GM18907 (cell line): Measurements from ENCODE around the gene OPA1.
"Not testable (repeated sequence)": the region's sequence is repeated elsewhere in the genome, so short reads cannot be mapped to it uniquely, and the experiment has no call there.

Experiments
- ATAC-seq: cut with Tn5 transposase; IDR thresholded peaks from one replicate; pipeline ENCODE4 v1.9.1; 2021; ENCODE audit warnings: mild to moderate bottlenecking, moderate library complexity; ENCODE audit not compliant: unreplicated experiment

OPA1 gene

GRCh38 chr3:193589616-193590015, 3.4 kb upstream of the OPA1 start:
- ATAC-seq, result no peak

- no peak for ATAC-seq
Measured at GRCh38 chr3:193590088-193590856, 2.7 kb upstream of the OPA1 start.

- peak; percentile 29 for ATAC-seq
Measured at GRCh38 chr3:193593668-193594030, 641 bp downstream of the OPA1 start.

GRCh38 chr3:193594946-193595689, 2.1 kb downstream of the OPA1 start:
- no peak for ATAC-seq

GRCh38 chr3:193595939-193596487, 3.0 kb downstream of the OPA1 start:
- ATAC-seq, result no peak

- ATAC-seq, result no peak
Measured at GRCh38 chr3:193598202-193598601, 5.2 kb downstream of the OPA1 start.

- ATAC-seq, result no peak
Measured at GRCh38 chr3:193599393-193599792, 6.4 kb downstream of the OPA1 start.

GRCh38 chr3:193605876-193606275, 12.9 kb downstream of the OPA1 start:
- ATAC-seq, result peak; percentile 69

GRCh38 chr3:193606892-193607291, 13.9 kb downstream of the OPA1 start:
- not testable (repeated sequence) for ATAC-seq

- ATAC-seq, result not testable (repeated sequence)
Measured at GRCh38 chr3:193610516-193610915, 17.5 kb downstream of the OPA1 start.

- no peak for ATAC-seq
Measured at GRCh38 chr3:193614430-193614829, 21.4 kb downstream of the OPA1 start.

- ATAC-seq, result no peak
Measured at GRCh38 chr3:193617628-193618027, 24.6 kb downstream of the OPA1 start.

- ATAC-seq, result peak; percentile 48
Measured at GRCh38 chr3:193620057-193620456, 27.0 kb downstream of the OPA1 start.

- ATAC-seq, result peak; percentile 85
Measured at GRCh38 chr3:193620650-193621049, 27.6 kb downstream of the OPA1 start.

GRCh38 chr3:193621127-193621526, 28.1 kb downstream of the OPA1 start:
- no peak for ATAC-seq

- ATAC-seq, result no peak
Measured at GRCh38 chr3:193630005-193630404, 37.0 kb downstream of the OPA1 start.

- ATAC-seq, result no peak
Measured at GRCh38 chr3:193637831-193638230, 44.8 kb downstream of the OPA1 start.

GRCh38 chr3:193638833-193639232, 45.8 kb downstream of the OPA1 start:
- no peak for ATAC-seq

GRCh38 chr3:193640165-193640715, 47.2 kb downstream of the OPA1 start:
- ATAC-seq, result no peak

GRCh38 chr3:193640728-193641439, 47.9 kb downstream of the OPA1 start:
- no peak for ATAC-seq

- no peak for ATAC-seq
Measured at GRCh38 chr3:193641440-193641775, 48.4 kb downstream of the OPA1 start.
